OCI-M1 (cell line): ENCODE measurements around the gene JAG2.

Experiments used
- DNase-seq: peaks from one replicate; lab custom pipeline; 2025; lab: John Stamatoyannopoulos, UW

Gene JAG2

DNA sequence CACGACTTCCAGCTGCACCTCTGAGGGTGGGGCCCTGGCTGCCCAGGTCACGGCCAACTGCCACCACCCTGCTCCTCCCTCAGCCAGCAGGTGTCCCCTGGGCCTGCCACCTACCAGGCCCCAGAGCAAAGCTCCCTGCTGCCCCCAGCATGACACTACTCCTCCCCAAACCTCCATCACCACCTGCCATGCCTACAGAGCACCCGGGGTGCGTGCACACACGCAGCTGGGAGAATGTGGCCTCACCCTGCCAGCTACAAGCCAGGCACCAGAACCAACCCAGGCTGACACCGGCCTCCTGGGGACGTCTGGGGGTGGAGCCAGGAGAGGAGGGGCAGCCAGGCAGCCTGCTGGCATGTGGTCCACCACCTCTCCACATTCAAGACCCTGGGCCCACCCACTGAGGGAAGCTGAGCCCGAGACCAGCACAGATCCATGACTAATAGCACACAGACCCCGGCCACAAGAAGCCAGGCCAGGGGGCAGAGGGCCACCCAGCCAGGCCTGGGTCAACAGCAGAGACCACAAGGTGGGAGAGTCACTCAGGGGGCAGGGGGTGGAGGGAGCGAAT lies 3.4 kb downstream of the JAG2 start:
- DNase-seq = no peak

DNA sequence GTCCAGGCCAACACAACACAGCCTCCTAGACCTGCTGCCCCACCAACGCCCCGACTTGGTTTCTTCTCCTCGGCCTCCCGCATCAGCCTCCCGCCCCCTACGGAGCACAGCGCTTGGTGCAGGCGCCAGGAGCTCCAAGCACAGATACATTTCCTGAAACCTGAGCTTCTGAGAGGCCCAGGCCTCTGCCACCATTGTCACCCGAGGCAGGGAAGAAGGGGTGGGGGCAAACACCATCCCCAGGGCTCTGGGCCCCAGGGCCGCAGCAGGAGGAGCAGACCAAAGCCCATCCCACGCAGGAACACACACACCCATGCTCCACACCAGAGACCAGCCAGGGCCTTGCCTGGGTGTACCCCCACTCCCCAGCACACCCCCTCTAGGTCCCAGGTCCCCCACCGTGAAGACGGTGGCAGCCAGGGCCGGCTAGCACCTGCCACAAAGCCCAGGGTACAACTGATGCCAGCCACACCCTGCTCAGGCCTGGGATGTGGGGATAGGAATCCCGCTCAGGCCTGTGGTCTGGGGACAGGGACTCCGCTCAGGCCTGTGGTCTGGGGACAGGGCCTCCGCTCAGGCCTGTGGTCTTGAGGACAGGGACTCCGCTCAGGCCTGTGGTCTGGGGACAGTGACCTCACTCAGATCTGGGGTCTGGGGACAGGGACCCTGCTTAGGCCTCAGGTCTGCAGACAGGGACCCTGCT lies 5.4 kb downstream of the JAG2 start:
- DNase-seq = no peak

DNA sequence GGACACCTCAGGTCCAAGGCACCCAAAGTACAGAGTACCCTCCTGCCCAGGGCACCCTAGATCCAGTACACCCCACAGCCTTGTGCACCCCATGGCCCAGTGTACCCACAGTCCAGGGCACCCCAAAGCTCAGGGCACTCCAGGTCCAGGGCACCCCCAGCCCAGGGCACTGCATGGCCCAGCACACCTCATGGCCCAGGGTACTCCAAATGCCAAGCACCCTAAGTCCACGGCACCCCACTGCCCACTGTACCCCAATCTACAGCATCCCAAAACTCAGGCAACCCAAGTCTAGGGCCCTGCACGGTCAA lies 6.0 kb downstream of the JAG2 start:
- DNase-seq = no peak

DNA sequence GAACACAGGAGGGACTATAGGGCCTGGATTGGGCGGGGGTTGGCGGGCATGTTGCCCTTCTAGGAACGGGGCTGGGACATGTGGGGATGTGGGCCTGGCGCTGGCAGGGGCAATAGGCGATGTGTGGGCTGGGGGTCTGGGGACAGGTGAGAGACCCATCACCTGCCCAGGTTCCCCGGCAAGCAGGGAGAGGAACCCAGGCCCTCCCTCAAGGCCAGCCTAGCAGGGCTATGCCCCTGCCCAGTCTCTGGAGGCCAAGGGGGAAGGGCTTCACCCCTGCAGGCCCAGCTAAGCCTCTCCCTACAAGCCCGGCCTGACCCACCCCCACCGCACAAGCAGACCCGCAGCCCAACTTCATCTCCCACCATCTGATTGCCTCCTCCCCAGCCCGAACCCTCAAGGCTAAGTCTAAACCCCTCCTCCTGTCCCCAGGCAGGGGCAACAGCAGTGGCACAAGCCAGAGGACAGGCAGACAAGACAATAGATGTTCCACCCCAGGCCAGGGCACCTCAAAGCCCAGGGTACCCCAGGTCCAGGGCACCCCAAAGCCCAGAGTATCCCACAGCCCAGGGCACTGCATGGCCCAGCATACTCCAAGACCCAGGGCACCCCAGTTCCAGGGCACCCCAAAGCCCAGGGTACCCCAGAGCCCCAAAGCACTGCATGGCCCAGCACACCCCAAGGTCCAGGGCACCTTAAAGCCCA lies 6.5 kb downstream of the JAG2 start:
- peak; percentile 4 for DNase-seq

DNA sequence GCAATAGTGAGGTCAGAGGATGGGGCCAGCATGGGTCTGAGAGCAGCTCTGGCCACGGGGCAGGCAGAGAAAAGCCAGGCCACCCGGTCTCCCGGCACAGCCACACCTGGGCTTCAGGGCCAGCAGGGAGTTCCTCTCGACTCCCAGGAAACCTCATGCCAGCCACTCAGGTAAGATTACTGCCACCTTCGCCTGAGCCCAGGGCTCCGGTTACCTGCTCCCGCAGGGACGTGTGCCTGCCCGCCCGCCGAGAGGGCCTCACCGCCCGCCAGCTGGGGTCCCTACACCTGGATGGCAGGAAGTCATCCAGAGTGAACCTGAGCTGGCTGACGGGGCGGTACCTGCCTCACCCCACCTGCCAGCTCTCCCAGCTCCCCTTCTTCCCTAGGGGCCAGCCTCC lies 7.3 kb downstream of the JAG2 start:
- no peak for DNase-seq

DNA sequence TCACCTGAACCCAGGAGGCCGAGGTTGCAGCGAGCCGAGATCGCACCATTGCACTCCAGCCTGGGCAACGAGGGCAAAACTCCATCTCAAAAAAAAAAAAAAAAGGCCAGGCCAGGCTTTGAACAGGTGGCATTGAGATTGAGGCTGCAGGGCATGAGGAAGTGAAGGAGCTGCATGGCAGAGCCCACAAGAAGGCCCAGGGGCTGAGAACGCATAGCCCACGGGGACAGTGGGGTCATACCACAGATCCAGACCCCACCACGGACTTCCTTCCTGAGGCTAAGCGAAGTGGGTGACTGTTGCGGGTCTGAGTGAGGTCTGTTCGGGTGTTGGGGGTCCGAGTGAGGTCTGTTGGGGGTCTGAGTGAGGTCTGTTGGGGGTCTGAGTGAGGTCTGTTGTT lies 7.8 kb downstream of the JAG2 start:
- DNase-seq = no peak

DNA sequence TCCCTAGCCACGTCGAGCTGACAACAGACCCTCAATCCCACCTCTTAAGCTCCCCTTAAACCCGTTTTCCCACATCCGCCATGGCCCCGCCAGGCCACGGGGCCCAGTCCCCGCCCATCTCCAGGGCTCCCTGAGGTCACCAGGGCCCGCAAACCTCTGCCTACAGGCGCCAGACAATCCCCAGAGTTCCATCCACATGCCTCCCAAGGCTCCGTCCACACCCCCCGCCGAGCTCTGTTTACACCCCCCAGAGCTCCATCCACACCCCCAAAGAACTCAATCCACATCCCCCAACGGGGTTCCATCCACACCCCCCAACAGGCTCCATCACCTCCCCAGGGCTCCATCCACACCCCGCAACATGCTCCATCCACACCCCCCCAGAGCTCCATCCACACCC lies 9.2 kb downstream of the JAG2 start:
- no peak for DNase-seq

DNA sequence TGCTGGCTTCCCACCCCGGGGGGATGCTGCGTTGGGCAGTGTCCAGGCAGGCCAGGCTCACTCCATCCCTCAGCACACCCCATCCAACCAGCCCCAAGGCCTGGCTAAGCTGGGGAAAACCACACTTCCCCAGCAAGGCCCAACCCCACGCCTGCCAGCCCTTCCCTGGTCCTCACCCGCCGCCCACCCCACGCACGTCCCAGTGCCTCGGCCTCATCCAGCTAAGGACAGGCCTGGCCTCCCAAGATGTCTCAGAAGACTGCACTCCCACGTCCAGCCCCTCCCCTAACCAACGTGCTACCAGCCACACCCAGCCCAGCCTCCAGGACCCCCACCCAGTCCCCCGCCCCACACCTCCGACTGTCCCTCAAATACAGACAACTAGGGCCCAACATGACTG lies 9.8 kb downstream of the JAG2 start:
- no peak for DNase-seq

DNA sequence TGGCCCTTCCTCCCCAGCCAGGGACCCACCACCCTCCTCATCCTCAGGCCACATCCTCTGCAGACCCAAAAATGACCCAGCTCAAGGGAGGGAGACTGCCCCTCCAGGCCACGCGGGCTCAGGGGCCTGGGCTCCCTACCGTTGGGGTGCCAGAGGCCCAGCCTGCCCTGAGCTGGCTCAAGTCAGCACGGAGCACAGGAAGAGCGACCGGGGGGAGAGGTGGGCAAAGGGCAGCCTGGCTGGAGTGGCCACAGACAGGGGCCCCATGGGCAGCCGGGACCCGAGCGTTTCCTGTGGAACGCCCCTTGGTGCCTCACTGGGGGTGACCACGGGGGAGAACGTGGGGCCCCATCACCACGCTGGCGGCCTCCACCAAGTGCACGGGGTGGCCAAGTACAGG lies 10.7 kb downstream of the JAG2 start:
- DNase-seq = no peak

DNA sequence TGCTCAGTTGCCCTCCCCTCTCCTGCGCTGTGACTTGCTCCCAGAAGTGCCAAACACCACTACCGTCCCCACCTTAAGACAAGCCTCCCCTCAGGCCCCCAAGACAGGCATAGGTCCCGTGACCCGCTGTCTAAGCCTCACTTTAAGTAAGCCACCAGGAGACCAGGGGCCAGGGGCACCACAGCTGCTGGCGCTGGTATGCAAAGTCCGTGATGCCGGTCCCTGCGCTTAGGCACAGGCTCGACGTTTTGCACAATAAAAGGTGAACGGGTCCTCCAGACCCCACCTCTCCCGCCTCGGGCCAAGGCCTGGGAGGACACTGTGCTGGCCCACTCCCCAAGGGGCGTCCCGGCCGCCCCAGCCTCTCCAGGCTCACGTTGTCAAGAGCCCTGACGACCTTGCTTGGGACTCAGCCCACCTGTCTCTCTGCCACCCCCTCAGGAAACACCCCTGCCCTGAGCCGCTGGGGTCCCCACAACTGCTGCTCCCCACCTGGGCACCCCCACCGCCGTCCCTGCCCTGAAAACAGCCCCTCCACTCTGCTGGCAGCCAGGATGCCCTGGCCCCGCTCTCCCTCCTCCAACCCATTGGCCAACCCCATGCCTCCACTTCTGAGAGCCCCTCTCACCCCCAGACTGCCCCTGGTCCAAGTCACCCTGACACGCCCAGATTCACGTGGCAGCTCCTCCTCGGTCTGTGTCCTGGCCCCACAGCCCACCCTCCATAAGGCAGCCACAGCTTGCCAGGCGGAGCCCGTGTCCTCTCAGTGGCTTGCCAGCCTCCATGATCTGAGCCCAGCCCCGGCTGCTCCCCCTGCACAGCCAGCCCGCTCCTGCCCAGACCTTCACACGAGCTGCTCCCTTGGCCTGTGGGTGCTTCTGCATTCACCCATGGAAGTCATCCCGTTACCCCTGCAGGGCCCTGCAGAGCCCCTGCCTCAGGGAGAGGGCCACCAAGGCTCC lies 11.9 kb downstream of the JAG2 start:
- DNase-seq = no peak

DNA sequence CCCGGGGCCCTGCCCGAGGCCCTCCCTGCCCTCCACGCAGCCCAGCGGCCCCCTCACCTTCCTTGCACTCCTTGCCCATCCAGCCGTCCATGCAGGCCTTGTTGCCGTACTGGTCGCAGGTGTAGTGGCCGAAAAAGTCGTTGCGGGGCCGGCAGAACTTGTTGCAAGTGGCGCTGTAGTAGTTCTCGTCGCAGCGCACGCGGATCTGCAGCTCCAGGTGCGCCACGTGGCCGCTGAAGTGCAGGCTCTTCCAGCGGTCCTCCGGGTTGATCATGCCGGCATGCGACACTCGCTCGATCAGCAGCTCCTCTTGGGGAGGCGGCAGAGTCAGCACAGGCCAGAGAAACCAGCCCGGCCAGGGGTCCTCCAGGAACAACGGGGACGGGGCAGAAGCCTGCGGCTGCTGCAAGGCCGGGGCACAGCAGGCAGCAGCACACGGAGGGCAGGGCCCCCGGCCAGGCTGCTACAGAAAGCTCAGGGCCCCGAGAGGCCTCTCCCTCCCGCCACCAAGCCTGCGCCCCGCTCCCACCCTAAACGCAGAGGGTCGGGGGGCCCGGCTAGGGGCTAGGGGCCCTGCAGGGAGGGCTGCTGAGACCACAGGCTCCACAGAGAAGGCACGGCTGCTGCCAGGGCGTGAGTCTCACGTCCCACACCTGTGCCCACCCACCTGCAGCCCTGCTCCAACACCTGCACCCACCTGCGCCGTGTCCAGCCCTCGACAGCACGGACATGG lies 12.7 kb downstream of the JAG2 start:
- no peak for DNase-seq

DNA sequence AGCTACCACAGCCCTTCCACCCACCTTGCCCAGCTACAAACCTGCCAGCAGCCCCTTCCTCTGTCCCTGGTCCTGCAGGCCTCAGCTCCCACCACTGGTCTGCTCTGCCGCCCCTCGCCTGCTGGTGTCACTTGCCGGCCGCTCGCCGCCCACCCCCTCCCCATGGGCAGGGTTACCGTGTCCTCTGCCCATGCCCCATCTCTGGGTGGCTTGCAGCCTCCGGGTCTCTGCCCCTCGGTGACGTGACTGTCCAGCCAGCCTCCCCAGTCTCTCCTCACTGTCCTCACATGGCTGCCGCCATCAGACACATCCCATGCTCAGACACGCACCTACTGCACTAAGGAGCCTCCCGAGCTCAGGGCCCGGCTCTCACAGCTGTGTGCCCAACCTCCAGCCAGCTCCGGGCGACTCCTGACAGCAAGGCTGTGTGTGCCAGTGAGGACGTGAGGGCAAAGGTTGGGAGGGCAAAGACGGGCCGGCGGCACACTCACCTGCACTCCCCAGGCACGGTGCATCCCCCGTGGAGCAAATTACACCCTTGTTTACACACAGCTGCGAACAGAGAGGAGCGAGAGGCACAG lies 13.4 kb downstream of the JAG2 start:
- no peak for DNase-seq

DNA sequence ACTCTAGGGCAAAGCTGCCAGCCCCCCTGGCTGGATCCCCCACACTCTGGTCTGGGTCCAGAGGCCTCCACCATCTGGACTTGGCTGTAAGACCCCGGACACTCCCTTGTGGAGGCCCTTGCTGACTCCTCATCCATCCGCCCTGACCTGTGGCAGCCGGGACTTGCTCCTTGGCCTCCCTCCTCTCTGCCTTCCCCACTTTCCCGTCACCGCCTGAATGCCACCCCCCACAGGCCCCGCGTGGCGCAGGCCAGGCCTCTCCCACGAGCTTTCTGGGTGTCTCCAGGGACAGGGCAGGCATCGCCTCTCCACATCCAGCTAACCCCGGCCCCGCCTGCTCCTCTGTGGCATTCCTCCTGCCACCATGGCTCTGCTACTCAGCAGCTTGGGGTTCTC lies 14.1 kb downstream of the JAG2 start:
- no peak for DNase-seq

DNA sequence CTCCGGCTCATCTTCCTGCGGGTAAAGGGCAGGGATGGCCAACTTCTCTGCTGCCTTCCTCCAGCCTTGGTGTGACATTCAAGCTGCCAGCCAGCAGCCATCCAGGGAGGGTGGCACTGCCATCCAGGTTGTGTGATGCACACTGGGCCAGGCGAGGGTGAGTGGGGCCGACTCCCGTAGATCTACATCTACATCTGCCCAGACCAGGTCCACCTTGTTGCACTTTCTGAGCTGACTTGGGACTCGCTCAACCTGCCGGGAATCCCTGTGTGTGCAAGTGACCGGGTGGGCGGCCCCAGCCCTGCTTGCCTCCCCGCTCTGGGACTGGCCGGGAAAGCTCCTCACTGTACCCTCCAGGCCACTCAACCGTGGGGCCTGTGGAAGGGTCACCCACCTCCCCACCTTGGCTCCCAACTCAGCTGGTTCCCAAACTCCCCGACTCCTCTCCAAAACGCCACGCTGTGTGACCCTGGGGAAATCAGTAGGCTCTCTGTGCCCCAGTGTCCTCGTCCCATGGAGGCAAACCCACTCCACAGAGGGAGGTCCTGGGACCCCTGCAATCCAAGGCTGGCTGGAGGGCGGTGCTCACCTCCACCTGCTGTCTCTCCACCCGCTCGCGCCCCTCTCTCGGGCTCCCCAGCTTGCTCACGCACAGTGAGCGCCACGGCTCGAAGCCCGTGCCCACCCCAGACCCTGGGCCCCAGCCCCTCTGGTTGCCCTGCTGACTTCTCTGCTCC lies 14.7 kb downstream of the JAG2 start:
- no peak for DNase-seq

DNA sequence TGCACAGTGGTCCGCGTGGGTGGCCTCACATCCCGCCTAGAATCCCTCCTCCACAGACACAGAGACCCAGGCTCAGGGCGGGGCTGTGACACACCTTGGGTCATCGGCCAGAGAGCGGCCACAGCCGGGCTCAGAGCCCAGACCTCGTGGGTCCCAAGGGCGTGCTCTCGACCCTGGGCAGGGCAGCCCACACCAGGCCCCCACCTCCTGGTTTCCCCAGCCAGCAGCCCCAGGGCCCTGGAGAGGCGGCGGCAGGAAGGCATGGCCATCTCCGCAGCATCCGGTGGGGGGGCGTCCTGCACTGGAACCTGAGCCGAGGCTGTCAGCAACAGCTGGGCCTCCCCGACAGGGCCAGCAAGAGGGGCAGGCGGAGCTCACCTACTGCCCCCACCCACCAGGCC lies 15.2 kb downstream of the JAG2 start:
- no peak for DNase-seq

DNA sequence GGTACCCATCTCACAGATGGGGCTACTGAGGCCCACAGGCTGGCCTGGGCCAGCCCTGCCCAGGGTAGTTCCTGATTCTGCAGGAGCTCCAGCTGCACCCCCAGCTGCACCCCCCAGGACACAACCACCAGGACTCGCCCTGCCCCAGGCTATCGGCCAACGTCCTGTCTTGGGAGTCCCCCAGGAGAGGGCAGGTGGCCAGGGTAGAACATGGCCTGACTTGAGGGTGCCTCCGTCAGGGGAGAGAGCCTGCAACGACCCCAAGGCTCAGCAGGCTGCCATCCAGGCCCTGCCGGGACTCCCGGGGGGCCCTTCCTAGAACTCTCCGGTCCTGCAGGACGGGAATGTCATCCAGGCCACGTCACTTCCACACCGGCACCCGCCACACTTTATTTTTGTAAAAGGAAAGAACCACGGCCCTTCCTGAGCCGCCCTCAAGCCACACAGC lies 15.8 kb downstream of the JAG2 start:
- DNase-seq = no peak

DNA sequence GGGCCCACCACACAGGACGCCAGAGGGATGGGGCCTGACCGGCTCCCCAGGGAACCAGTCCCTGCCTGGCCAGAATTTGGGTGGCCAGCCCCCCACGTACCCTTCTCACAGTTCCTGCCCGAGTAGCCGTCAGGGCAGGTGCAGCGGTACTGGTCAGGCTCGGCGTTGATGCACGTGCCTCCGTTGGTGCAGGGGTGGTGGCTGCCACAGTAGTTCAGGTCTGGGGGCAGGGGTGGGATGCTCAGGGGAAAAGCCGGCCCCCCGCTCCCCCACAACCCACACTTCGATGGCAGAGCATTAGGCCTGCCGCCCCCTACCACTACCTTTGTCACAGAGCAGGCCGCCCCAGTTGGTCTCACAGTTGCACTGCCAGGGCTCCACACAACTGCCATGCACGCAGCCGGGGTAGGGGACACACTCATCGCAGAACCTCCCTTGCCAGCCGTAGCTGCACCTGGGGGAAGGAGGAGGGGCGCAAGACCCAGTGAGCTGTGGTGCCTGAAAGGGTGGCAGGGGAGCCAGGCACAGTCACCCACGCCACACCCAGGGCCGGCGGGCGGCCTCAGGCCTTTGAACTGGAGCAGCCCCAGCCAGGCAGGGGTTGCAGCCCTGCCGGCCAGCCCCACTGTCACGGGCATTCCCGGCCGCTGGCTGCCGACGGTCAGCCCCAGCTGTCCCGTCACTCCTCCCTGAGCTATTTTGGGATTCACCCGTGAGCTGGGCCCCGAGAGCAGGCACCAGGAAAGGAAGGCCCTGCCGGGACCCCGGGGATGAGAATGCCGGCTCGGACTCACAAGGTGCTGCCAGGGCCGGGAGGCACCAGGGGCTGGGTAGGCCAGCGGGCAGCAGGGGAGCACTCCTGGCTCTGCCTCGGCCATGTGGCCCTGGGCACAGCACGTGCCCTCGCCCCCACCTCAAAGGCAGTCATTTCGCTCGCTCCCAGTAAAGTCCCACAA lies 16.5 kb downstream of the JAG2 start:
- DNase-seq = no peak

DNA sequence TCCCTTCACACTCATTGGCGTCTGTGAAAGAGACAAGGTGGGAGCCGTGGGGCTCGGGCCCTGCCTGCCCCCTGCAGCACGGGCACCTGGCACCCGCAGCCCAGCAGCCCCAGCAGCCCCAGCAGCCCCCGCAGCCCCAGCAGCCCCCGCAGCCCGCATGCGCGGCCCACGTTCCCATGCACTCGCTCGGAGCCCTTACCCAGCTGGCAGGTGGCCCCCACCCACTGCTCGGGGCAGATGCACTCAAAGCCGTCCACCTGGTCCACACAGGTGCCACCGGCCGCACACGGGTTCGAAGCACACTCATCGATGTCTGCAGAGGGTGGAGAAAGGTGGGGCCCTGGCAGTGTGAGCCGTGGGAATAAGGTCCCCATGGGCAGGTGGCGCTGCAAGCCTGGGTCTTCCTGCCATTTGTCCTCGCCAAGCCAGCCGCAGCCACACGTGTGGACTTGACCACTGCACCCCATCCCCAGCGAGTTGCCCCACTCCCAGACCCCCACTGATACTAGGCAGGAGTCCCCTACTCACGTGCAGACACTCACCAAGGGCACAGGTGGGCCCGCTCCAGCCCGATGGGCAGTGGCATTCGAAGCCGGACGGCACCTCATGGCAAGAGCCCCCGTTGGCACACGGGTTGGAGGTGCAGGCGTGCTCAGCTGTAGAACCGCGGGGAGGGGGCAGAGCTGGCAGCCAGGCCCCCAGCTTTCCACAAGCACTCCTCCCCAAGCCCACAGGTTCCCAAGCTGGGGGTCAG lies 17.3 kb downstream of the JAG2 start:
- no peak for DNase-seq
